Stimulated activated CD8-positive, alpha-beta memory T cell treated with anti-CD3 and anti-CD28 coated beads, Interleukin-15, amount 100 ng/mL, for 1 hour (primary cell): ENCODE data around the gene PSD4.

Experiments
- DNase-seq: peaks from one replicate; pipeline ENCODE4 v3.0.0-alpha.2; 2020; ENCODE audit warnings: low read depth

The PSD4 gene

DNA sequence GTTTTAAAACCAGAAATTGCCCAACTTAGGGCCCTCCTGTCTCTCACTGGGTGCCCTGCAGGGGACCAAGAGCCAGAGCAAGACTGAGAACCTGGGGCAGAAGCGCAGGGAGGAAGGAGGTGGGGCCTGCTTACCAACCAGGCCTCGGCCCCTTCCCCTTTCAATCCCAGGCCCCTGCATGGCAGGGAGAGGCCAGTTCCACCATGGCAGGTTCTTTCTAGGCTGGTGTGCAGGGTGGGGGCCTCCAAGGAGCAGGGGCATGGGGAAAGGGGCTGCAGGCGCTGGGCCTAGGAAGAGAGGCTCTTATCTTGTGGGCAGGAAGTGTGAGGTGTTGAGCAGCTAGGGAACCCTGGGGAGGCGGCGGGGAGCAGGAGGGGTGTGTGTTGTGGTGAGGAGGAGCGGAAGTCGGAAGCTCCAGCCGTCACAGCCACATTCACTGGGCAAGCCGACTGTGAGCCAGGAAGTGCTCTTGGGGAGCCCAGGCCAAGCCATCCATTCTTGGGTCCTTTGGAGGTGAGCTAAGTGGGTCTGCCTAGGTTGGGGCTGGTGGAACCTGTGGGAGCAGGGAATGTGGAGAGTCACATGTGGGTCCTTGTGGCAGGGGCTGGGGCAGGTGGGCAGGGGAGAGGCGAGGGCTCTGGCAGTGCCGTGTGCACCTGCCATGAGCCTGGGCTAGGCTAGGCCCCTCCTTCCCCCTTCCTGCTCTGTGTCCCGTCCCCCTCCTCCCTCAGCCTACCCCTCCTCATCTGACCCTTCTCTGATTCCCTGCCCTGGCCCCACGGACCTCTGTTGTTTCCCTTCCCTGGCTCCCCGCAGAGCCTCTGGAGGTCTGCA lies at the start of gene PSD4:
Gene PSD4, plus strand, starts transcription at position 430 of the 834 bp plus-strand sequence. CDS start 8,486 bp downstream, outside the sequence.
- peak; percentile 73 for DNase-seq

DNA sequence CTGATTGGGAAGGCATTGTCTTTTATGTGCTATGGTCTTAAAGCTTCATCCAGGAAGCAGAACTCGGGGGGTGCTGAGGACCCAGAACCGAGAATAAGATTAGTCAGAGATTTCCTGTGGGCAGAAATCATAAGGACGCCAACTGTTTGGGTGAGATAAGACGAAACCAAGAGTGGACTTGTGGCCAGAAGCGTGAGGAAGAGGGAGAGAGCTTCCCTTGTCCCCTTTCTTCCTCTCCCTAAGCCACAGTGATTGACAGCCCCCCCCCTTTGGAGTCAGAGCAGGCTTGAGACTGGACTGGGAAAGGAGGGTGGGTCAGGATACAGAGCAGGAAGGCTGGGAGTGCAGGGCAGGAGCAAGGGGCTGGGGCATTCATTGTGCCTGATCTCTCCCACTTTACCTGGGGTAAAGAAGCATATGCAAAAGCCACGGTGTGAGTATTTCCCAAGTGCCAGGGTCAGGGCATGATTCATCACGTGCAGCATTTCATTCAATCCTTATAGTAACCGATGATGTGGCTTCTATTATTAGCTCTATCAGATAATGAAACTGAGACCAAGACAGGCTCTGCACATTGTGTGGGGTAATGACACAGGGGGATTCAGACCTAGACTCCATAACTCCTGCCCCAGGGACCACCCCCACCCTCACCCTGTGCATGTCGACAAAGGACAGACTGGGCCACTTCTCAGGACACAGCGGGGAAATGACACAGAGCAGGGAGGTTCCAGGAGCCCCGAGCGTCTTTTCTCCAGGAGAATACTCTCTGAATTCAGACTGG lies 49.4 kb upstream of the PSD4 start:
- DNase-seq, result no peak

DNA sequence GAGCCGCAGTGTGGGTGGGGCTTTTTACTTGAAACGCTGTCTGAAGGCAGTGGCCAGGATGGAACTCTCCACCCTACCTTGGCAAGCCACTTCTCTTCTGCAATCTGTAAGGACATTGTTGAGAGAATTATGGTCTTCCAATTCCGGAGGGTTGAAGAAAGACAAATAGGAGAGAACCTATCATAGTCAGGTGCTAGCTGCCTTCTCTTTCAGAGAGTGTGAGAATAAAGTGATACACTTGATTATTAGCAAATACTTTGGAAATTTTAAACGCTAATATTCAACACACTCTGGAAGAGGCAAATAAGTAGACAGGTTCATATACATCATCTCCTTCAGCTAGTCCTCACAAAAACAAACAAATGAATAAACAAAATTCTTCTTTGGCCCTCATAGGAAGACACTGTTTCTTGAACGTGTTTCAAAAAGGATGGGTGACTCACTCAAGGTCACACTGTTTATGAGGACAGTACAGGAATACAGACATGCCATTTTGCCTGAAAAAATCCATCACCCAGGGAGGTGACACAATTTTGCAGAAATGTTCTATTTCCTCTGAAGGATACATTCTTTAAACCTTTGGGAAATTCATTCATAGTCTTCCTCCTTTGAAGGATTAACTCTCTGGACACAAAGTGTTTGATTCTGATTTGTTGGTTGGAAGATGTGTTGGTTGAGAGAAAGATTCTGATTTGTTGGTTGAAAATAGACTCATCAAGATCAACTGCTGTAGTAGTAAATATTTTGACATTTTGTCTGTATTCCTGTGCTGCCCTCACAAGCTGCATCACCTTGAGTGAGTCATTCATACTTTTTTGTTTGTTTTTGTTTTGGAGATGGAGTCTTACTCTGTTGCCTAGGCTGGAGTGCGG lies 48.6 kb upstream of the PSD4 start:
- DNase-seq, result no peak

DNA sequence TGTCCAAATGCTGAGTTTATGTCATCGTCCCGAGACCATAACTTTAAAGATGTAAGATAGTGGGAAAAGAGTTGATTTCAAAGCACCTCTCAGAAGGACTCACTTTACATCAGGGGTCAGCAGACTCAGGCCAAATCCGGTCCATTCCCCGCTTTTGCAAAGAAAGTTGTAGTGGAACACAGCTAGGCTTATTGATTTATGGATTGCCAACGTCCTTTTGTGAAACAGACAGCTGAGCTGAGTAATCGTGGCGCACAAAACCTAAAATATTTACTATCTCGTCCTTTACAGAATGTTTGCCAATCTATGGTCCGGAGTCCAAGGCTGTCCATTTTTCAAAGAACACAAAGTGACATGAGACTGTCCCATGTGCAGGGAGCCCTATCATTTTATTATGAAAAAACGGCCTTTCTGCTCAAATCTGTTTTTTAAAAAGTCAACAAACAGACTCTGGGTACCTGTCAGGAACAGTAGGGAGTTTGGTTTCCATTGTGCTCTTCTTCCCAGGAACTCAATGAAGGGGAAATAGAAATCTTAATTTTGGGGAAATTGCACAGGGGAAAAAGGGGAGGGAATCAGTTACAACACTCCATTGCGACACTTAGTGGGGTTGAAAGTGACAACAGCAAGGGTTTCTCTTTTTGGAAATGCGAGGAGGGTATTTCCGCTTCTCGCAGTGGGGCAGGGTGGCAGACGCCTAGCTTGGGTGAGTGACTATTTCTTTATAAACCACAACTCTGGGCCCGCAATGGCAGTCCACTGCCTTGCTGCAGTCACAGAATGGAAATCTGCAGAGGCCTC lies 46.7 kb upstream of the PSD4 start, which contains the start of gene IL1RN:
Gene IL1RN, plus strand, starts transcription at position 754 of the 801 bp plus-strand sequence. Its CDS starts 27 bp downstream, at position 781.
- DNase-seq, result no peak

DNA sequence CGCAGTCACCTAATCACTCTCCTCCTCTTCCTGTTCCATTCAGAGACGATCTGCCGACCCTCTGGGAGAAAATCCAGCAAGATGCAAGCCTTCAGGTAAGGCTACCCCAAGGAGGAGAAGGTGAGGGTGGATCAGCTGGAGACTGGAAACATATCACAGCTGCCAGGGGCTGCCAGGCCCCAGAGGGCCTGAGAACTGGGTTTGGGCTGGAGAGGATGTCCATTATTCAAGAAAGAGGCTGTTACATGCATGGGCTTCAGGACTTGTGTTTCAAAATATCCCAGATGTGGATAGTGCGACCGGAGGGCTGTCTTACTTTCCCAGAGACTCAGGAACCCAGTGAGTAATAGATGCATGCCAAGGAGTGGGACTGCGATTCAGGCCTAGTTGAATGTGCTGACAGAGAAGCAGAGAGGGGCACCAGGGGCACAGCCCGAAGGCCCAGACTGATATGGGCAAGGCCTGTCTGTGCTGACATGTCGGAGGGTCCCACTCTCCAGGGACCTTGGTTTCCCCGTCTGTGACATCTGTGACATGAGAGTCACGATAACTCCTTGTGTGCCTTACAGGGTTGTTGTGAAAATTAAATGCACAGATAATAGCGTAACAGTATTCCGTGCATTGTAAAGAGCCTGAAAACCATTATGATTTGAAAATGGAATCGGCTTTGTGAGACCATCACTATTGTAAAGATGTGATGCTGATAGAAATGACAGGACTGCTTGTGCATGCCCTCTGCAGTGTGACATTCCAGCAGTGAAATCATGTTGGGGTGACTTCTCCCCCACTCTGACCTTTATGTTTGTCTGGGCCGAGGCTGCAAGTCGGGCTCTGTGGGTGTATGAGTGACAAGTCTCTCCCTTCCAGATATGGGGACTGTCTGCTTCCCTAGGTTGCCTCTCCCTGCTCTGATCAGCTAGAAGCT lies 45.9 kb upstream of the PSD4 start:
- DNase-seq, result no peak

DNA sequence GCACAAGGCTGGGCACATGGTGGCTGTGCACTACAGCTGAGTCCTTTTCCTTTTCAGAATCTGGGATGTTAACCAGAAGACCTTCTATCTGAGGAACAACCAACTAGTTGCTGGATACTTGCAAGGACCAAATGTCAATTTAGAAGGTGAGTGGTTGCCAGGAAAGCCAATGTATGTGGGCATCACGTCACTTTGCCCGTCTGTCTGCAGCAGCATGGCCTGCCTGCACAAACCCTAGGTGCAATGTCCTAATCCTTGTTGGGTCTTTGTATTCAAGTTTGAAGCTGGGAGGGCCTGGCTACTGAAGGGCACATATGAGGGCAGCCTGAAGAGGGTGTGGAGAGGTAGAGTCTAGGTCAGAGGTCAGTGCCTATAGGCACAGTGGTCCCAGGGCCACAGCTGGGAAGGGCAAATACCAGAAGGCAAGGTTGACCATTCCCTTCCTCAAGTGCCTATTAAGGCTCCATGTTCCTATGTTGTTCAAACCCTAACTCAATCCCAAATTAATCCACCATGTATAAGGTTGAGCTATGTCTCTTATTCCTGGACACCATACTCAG lies 44.2 kb upstream of the PSD4 start:
- no peak for DNase-seq

DNA sequence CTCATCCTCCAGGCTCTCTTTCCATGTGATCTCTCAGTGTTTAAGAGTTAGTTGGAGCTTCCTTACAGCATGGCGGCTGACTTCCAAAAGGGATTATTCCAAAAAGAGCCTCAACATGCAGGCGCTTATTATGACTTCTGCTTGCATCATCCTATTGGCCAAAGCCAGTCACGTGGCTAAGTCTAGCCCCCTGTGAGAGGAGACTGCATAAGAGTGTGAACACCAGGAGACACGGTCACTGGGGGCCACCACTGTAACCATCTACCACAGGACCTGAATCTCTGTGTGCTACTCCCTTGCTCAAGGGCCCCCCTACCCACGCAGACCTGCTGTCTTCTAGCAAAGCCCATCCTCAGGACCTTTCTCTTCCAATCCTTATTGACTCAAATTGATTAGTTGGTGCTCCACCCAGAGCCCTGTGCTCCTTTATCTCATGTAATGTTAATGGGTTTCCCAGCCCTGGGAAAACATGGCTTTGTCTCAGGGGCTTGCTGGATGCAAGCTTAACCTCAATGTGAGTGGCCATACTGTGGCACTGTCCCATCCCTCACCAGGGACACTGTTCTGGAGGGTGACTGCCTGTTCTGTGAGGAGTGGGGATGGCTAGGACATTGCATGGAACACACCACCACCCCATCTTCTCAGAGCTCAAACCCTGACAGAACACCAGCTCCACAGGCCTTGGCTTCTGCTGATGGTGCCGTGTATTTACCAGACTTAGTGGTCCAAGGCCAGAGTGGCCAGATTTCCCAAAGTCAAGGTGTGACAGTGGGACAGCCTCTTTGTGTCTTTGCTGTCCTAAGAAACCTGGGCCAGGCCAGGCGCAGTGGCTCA lies 42.2 kb upstream of the PSD4 start:
- no peak for DNase-seq

DNA sequence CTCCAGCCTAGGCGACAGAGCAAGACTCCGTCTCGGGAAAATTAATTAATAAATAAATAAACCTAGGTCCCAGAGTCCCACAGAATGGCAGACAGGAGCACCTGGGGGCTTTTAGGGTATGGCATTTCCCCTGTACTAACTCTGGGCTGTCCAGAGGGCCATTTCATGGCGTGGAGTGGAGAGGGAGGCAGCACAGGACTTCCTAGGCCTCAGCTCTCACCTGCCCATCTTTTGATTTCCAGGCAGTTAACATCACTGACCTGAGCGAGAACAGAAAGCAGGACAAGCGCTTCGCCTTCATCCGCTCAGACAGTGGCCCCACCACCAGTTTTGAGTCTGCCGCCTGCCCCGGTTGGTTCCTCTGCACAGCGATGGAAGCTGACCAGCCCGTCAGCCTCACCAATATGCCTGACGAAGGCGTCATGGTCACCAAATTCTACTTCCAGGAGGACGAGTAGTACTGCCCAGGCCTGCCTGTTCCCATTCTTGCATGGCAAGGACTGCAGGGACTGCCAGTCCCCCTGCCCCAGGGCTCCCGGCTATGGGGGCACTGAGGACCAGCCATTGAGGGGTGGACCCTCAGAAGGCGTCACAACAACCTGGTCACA lies 41.3 kb upstream of the PSD4 start:
- DNase-seq, result no peak

DNA sequence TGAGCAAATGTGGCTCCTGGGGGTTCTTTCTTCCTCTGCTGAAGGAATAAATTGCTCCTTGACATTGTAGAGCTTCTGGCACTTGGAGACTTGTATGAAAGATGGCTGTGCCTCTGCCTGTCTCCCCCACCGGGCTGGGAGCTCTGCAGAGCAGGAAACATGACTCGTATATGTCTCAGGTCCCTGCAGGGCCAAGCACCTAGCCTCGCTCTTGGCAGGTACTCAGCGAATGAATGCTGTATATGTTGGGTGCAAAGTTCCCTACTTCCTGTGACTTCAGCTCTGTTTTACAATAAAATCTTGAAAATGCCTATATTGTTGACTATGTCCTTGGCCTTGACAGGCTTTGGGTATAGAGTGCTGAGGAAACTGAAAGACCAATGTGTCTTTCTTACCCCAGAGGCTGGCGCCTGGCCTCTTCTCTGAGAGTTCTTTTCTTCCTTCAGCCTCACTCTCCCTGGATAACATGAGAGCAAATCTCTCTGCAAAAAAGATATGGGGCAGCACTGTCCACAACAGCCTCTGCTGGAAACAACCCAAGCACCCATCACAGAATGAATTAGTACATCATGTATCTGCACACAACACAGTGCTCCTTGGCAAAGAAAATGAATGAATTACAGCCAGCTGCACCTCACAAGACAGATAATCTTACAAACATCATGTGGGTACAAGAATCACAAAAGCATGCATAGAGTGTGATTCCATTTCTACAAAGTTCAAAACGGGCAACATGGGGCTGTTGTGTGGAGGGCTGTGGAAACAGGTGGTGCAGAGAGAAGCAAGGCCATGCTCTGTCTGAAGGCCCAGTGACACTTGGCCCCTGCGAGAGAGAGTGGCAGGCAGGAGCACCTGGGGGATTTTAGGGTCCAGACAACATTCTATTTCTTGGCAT lies 39.8 kb upstream of the PSD4 start:
- no peak for DNase-seq

DNA sequence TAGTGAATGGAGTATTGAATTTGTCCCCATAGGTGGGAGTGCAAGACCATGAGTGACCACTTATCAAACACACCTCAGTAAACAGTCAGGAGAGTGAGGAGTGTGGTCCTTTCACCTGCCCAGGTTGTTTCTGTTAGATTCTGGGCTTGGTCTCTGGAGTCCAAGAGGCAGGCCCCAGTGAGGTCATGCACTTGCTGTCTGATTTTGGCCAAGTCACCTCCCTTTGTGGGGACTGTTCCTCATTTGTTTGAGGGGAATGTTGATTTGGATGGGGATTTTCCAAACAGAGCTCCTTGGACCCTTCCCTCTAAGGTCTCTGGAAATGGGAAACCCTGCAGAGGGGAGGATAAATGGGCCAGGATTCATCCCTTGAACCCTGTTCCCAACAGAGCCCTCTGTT lies 39.1 kb upstream of the PSD4 start:
- no peak for DNase-seq

DNA sequence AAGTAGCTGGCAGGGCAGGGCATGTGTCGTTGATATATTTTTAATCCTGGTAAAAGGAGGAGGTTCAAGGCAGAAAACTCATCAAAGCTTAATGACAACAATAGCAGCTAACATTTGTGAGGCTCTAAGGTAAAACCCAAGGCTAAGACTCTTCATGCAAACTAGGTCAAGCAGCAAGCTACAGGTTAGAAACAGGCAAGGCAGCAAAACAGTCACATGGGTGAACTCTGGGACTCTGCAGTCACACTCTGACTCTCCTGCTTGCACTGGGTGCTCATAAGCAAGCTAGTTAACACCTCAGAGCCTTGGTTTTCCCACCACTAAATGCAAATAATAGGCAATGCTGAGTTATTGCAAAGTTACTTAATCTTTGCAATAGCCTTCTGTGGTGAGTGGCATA lies 38.5 kb upstream of the PSD4 start:
- DNase-seq, result no peak

DNA sequence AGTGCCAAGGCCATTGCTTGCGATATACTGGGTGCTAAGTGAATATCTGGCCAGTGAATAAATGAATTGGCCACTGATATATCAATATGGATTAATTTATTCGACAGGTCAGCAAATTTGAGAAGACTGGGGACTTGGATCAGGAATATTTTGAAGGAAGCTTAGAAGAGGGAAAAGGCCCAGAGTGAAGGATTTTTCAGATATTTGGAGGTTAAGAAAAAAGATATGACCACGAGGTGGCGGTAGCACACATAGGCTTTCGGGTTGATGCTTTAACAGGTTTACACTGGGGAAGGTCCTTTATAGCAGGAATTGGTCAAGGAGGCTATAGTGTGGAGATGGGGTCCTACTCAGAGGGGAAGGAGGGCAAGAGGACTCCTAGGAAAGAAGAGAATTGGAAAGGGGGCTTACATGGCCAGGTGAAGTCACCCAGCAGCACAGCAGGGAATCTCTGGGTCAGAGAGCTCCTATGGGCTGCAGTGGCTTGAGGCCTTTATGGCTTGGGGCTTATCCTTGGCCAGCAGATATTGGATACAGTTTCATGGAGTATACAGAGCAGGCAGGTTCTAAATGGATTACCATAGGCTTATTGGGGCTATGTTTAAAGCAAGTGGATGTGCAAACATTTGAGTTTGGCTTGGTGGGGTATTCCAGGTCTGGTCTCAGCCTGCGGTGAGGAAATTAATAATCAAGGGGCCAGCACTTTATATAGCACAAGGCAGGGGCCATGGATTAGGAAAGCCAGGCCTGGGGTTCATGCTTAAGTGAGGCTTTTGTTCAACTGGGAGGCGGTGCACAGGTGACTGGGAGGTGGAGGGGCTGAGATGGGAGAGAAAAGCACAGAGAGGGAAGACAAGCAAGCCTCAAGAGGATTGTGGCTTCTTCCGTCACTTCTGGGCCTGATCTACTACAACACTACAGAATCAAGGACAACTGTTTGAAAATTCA lies 36.7 kb upstream of the PSD4 start:
- peak; percentile 15 for DNase-seq

DNA sequence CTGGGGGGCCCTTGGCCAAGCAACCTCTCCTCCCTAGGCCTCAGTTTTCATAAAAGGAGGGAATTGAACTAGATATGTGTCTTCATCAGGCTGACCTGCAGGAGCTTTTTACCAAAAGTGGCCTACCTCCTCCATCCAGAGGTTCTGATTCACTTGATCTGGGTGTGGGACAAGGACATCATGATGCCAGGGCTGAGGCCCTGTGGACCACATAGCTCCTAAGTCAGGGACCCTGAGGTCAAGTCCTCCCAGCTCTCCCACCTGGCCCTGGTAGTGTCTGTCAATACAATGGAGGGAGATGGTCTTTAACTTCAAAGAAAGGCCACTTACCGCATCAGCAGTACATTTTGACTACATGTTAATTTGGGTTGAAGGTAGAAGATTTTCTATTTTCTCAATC lies 35.9 kb upstream of the PSD4 start:
- DNase-seq, result no peak

DNA sequence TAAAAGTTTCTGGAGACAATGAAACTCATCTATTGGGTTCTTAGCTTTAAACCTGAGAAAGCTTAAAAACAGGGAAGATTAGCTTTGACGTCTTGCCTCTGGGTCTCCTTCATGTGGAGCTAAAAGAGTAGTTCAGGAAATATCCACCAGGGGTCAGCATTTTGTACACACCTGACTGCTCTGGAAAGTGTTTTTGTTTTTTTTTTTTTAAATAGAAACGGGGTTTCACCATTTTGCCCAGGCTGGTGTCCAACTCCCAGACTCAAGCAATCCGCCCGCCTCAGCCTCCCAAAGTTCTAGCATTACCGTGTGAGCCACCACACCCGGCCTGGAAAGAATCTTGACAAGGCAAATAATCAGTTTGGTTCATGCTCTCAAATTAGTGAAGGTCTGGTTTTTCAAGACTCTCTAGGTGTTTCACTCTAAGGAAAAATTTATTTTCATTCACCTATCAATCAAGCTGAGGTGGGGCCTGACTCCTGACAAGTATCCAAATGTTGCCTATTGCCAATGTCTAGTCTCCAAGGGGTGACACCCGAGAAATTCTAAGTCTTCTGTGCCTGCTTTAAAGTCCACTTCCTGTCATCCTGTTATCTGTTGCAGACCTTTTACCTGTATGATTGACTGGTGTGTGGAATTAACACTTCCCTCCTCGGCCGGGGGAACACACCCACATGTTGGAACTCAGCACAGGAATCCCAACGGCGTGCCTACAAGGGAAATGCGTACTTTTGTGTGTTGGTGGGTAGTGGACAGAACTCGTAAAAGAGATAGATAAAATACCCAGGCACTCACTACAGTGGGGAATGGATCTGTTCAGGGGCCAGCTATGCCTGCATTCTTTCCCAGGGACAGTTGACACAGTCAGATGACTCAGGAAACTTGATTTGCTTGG lies 35.1 kb upstream of the PSD4 start:
- peak; percentile 29 for DNase-seq

DNA sequence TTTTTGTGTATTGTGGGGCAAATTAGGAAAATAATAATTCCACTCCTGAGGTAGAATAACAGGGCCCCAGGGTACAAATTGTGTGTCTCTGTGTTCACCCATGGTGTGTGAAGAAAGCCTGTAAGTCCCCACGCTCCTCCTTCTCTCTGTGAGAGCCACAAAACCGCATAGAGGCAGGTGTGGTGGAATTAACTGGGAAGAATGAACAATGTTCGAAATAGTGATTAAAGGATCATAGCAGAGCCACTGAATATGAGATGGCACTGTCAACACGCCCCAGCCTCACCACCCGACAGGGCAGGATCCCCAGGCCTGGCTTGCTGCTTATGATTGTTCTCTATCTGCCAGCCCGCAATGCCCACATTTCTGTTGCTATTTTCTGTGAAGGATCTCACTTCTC lies 32.3 kb upstream of the PSD4 start:
- DNase-seq, result no peak
